Stimulated activated effector memory CD8-positive, alpha-beta T cell treated with anti-CD3 and anti-CD28 coated beads, Interleukin-12 subunit alpha, Interleukin-12 subunit beta, amount 100 ng/mL, for 72 hours (primary cell): Measurements from ENCODE around the gene DLG2.
A peak's percentile ranks its signal among the peaks of the same experiment; 100 is the strongest.
"Not testable (repeated sequence)": the region's sequence is repeated elsewhere in the genome, so short reads cannot be mapped to it uniquely, and the experiment has no call there.

Experiments used
- ATAC-seq: fragments of 150-1000 bp; cut with Tn5 transposase; 2 replicates; pipeline ENCODE4 v1.10.0; 2021
- DNase-seq, 2 donors: peaks; one replicate each; pipeline ENCODE4 v3.0.0; 2021 to 2022; ENCODE audit warnings: low spot score in 2 of 2
- H3K27ac Mint-ChIP-seq: one replicate; pipeline ENCODE4 v1.8.0; 2022; ENCODE audit warnings: mild to moderate bottlenecking, mixed read lengths
- H3K36me3 Mint-ChIP-seq: one replicate; pipeline ENCODE4 v1.8.0; 2022; ENCODE audit warnings: mild to moderate bottlenecking, mixed read lengths
- H3K4me1 Mint-ChIP-seq: one replicate; pipeline ENCODE4 v1.8.0; 2022; ENCODE audit warnings: mixed read lengths
- H3K4me3 Mint-ChIP-seq: one replicate; pipeline ENCODE4 v1.8.0; 2022; ENCODE audit warnings: mild to moderate bottlenecking, mixed read lengths
- H3K9me3 Mint-ChIP-seq: one replicate; pipeline ENCODE4 v1.8.0; 2022; ENCODE audit warnings: mixed read lengths

The DLG2 gene

DNA sequence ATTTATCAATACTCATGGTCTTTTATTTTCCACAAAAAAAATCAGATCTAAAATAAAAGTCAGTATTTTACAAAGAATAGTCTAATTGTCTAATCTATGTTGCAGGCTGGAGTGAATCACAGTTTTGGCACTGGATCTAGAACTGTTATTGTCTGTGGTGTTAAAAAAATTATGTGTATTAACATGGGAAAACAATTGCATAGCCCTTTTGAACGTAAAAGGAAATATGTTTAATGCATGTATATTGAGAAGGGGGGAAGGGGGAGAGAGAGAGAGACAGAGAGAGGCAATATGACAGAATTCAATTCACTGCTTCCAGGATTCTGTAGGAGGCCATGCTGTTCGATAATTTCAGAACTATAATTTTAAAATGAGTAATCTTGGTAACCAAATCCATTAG is 2016.1 kb downstream of the DLG2 start:
- no peak for DNase-seq
- no peak overlapping the region for H3K4me3 Mint-ChIP-seq
- no peak for ATAC-seq
- H3K4me1 Mint-ChIP-seq: no peaks in the 10 kb centered on the region
- no peak overlapping the region for H3K27ac Mint-ChIP-seq
- H3K36me3 Mint-ChIP-seq: no peaks in the 10 kb centered on the region
- H3K9me3 Mint-ChIP-seq: peaks cover 6% of the 10 kb centered on the region

DNA sequence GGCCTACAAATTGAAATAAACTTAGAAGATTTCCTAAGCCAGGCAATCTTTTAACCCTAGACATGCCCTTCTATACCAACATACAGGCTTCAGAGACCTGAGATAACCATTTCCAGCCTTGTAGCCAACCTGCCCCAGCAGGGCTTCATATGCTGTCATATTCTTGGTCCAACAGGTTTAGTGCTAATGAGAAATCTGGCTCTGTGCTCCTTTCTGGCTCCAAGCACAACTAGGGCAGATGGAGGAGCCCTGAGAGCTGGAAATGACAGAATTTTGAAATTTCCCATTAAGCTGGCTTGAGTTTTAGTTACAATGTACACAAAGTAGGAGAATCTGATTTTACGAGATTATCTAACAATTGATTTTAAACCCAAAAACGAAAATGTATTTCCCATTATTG is 2018.0 kb downstream of the DLG2 start:
- H3K36me3 Mint-ChIP-seq: no peaks in the 10 kb centered on the region
- H3K4me3 Mint-ChIP-seq: no peak overlapping the region
- H3K9me3 Mint-ChIP-seq: peaks cover 6% of the 10 kb centered on the region
- ATAC-seq (no peak), DNase-seq (no peak)
- H3K27ac Mint-ChIP-seq: no peak overlapping the region
- H3K4me1 Mint-ChIP-seq: no peaks in the 10 kb centered on the region

DNA sequence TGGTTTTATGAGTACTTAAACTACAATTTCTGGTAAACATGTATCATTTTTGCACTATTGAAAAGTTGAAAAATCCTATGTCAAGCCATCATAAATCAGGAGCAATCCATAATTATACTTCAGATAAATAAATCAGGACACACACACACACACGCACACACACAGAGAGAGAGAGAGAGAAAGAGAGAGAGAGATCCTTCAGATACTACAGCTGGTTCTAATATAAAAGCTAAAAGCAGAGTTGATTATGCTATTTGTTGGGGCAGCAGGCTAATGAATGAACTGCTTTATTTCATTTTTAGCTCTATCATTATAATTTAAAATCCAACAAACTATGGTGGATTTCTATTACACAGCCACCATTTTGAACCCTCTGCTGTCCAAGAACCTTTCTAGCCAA is 2018.6 kb downstream of the DLG2 start:
- no peak for ATAC-seq
- H3K9me3 Mint-ChIP-seq: peaks cover 6% of the 10 kb centered on the region
- H3K27ac Mint-ChIP-seq: no peak overlapping the region
- no peak for DNase-seq
- H3K36me3 Mint-ChIP-seq: no peaks in the 10 kb centered on the region
- no peaks in the 10 kb centered on the region for H3K4me1 Mint-ChIP-seq
- no peak overlapping the region for H3K4me3 Mint-ChIP-seq

DNA sequence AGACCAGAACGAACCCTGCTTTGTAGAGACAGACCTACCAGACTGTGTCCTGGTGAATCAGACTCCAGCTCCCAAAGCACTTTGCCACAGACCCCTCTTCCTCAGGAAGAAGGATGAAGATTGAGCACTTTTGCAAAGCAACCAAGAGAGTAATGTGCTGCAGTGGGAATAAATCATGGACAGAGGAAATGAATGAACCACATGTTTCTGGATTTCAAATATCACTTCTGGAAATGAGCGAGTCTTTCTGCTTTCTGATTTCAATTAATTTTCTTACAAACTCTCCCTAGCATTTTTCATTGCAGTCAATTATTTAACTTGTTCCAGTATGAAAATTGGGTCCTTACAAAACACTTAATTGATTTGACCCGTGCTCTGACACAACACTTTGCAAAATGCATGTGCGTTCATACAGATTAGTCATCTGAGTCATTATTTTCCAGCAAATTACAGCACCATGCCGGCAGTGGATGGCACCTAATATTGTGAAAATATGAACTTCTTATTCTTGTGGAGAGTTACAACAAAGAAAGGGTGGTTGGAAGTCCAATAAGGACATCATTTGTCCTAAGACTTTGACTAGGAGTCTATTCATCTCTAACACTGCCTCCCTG is 2025.1 kb downstream of the DLG2 start:
- Mint-ChIP-seq H3K36me3 (no peaks in the 10 kb centered on the region), H3K9me3 (peaks cover 3% of the 10 kb centered on the region), H3K4me1 (no peaks in the 10 kb centered on the region), H3K27ac (no peak overlapping the region), H3K4me3 (no peak overlapping the region)
- DNase-seq: no peak
- ATAC-seq: no peak

DNA sequence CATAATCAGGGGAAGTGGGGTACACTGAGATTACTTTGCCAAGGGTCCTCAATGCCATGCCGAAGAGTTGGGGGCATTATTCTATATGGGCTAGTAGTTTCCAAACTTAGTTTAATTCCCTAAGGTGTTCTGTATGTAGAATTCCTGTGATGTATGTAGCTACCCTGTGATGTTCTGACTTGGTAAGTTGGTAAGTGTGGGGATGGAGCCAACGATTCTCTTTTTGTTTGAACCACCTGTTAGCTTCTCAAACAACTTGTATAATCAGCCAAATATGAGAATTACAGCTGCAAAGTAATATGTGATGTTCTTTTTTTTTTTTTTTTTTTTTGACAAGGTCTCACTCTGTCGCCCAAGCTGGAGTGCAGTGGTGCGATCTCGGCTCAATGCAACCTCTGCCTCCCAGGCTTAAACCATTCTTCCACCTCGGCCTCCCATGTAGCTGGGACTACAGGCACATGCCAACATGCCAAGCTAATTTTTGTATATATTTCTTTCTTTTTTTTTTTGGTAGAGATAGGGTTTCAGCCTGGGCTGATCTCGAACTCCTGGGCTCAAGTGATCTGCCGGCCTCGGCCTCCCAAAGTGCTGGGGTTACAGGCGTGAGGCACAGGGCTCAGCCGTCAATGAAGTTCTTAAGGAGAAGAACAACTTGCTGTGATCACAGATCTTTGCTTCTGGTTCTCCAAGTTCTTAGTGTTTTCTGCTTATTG is 2025.8 kb downstream of the DLG2 start:
- Mint-ChIP-seq H3K9me3 (peaks cover 7% of the 10 kb centered on the region), H3K27ac (no peak overlapping the region), H3K4me1 (no peaks in the 10 kb centered on the region), H3K36me3 (no peaks in the 10 kb centered on the region), H3K4me3 (no peak overlapping the region)
- DNase-seq (no peak), ATAC-seq (no peak)

DNA sequence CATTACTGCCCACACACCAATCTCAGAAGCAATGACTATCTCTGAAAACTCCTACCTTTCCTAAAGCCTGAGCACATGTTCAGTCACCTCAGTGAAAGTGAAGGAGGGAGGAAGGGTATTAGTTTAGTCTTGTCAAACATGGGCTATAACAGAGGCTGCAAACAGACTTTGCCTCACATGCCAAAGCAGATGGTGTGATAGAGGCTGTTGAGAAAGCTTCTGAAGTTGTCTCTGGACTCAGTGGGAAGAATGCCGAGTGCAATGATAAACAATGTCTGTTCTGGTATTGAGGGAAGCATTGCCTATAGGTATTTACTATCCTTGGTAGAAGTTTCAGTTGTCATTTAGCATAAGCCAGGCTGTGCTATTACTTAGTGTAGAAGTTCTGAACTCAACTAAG is 2026.5 kb downstream of the DLG2 start:
- H3K27ac Mint-ChIP-seq: no peak overlapping the region
- H3K4me3 Mint-ChIP-seq: no peak overlapping the region
- H3K9me3 Mint-ChIP-seq: peaks cover 9% of the 10 kb centered on the region
- DNase-seq (no peak), ATAC-seq (peak; percentile 19)
- no peaks in the 10 kb centered on the region for H3K4me1 Mint-ChIP-seq
- H3K36me3 Mint-ChIP-seq: no peaks in the 10 kb centered on the region

DNA sequence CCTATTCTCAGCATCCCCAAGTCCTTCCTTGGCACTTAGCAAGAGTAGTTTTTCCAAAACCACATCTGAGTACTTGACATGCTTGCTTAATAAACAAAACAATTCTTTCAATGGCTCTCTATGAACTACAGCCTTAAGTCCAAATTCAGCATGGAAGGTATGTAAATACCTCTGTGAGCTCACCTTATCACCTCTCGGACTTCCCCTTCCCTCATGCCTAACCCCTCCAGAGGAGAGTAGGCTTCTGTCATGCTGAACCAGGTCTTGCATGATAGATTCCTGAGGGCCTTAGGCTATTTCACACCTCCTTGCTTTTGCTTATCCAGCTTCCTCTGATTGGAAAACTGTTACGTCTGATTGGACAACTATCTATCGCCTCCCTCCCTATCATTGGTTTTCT is 2028.1 kb downstream of the DLG2 start:
- DNase-seq: no peak
- no peak overlapping the region for H3K4me3 Mint-ChIP-seq
- H3K4me1 Mint-ChIP-seq: no peaks in the 10 kb centered on the region
- ATAC-seq: no peak
- no peaks in the 10 kb centered on the region for H3K36me3 Mint-ChIP-seq
- no peak overlapping the region for H3K27ac Mint-ChIP-seq
- H3K9me3 Mint-ChIP-seq: peaks cover 9% of the 10 kb centered on the region

DNA sequence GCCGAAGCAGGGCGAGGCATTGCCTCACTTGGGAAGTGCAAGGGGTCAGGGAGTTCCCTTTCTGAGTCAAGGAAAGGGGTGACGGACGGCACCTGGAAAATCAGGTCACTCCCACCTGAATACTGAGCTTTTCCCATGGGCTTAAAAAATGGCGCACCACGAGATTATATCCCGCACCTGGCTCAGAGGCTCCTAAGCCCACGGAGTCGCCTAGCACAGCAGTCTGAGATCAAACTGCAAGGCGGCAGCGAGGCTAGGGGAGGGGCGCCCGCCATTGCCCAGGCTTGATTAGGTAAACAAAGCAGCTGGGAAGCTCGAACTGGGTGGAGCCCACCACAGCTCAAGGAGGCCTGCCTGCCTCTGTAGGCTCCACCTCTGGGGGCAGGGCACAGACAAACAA is 2039.3 kb downstream of the DLG2 start:
- not testable (repeated sequence) for H3K27ac Mint-ChIP-seq, DNase-seq, H3K4me1 Mint-ChIP-seq, H3K4me3 Mint-ChIP-seq, H3K9me3 Mint-ChIP-seq, H3K36me3 Mint-ChIP-seq, ATAC-seq

DNA sequence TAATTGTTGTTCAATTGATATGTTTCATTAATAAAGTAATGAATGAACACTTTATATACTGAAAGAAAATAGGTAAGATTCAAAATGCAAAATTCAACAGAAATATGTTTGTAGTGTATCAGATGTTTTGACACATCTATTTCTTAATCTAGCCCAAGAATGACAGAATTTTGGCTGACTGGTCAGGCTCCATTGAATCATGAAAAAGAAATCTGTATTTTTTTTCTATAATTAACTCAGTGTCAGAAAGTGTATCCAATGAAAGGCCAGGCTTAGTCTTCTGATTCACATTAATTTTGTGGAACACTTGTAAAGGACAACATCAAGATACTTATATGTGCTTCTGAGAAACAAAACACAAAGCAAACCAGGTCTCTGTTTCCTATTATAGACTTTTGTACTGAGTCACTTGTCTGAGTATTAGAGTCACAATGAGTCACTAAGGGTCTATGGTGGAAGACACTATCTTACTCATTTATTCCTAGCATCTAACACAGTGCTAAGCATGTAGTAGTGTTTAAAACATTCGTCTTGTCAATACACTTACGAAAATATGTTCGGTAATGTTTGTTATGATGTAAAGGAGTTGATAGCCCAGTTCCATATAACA is 2043.3 kb downstream of the DLG2 start:
- Mint-ChIP-seq H3K4me3 (no peak overlapping the region), H3K27ac (no peak overlapping the region), H3K9me3 (peaks cover 3% of the 10 kb centered on the region), H3K36me3 (no peaks in the 10 kb centered on the region), H3K4me1 (no peaks in the 10 kb centered on the region)
- DNase-seq: no peak
- peak; percentile 91 for ATAC-seq

DNA sequence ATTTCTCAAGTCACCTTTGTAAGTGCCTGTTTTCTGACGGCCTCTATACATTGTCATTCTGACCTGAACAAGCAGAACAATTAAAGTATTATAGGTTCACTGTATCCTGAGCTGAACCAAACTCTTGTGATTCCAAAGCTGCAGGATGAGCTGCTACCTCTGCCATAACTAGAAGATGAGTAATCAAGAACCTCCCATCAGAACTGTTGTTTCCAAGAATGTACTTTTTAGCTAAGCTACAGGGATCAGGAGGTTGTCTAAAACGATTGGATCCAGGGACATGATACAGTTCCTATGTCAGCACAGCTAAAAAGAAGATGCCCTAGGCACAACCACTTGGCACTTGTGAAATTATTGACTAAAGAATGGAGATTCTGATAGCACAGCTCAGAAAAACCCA is 2052.6 kb downstream of the DLG2 start:
- ATAC-seq (no peak), DNase-seq (no peak)
- Mint-ChIP-seq H3K4me3 (no peak overlapping the region), H3K4me1 (no peaks in the 10 kb centered on the region), H3K27ac (no peak overlapping the region), H3K9me3 (no peaks in the 10 kb centered on the region), H3K36me3 (no peaks in the 10 kb centered on the region)

DNA sequence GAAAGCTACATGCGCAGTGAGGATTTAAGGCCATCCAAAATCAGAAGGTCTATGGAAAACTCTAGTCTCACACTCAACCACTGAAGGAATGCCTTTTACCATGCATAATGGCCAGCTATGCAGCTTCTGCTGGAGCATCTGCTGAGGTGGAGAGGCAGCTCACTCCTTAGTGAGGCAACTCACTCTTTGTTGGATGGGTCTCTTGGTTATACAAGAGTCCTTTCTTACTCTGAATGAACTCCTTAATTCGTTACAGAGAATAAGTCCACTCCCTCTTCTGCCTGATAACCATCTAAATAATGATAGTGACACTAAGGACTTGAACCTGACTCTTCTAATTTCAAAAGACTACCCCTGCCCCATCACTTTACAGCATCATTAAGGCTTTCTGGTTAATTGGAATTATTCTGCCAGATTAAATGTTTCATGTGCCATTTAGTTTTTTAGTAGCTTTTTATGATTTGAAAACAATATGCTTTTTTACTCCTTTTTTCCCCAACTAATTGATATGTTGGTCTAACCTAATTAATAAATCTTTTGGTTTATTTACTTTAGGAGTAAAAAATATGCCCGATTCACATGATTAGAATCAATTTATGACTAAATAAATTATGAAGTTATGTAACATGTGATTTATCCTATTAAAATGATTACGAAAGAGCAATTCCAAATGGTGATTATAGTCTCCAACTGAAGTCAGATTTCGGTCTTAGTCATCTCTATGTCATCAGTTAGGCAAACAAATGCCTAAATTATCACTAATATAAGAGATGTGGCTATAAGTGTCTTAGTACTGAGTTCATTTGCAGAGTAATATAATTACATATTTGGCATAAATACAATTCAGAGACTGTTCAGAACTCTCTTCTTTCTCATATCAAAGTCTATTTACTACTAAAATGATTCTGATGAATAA is 2054.3 kb downstream of the DLG2 start:
- H3K4me3 Mint-ChIP-seq: no peak overlapping the region
- DNase-seq: no peak
- no peaks in the 10 kb centered on the region for H3K36me3 Mint-ChIP-seq
- no peaks in the 10 kb centered on the region for H3K4me1 Mint-ChIP-seq
- no peak overlapping the region for H3K27ac Mint-ChIP-seq
- H3K9me3 Mint-ChIP-seq: peaks cover 5% of the 10 kb centered on the region
- no peak for ATAC-seq

DNA sequence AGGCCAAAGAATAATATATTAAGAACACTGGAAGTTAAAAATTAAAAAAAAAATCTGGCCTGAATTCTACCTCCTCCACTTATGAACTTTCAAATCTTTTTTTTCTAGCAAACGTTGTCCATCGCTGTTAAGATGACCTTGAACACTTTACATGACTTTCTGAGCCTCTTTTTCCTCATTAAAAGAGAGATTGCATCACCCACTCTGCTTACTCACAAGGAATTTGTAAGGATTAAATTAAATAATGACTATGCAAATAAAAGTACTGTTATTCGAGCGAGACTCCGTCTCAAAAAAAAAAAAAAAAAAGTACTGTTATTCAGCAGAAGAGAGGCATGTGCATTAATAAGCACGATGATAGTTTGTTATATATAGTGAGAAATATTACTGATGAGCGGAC is 2055.8 kb downstream of the DLG2 start:
- Mint-ChIP-seq H3K27ac (no peak overlapping the region), H3K9me3 (peaks cover 5% of the 10 kb centered on the region), H3K36me3 (no peaks in the 10 kb centered on the region), H3K4me3 (no peak overlapping the region), H3K4me1 (no peaks in the 10 kb centered on the region)
- DNase-seq (no peak), ATAC-seq (no peak)

DNA sequence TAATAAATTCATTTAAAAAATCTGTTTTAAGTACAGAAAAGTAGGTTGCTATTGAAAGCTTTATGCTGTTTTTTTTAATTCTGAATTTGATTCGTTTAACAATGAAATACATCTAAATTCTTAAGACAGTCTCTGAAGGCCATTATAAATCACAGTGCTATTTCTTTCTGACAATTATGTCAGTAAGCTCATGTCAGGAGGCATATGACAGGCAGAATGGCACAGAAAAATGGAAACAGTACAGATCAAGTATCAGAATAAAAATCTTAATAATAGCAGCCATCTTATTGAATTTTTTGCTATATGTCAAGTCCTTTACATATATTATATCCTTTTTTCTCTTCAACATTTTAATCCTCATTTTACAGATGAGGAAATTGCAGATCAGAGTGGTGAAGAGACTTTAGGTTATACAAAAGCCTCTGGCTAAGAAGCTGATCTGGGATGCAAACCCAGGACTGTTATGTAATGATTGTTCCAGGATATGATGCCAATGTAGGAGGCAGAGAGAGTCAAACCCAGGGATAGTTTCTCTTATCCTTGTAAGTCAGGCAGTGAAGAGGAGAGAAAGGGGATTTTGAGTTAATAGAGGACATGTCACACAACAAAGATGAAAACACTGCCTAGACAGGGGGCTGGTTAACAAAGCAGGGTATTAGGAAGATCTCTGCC is 2057.9 kb downstream of the DLG2 start:
- DNase-seq (no peak), ATAC-seq (no peak)
- Mint-ChIP-seq H3K27ac (no peak overlapping the region), H3K4me1 (no peaks in the 10 kb centered on the region), H3K36me3 (no peaks in the 10 kb centered on the region), H3K9me3 (peaks cover 5% of the 10 kb centered on the region), H3K4me3 (no peak overlapping the region)

DNA sequence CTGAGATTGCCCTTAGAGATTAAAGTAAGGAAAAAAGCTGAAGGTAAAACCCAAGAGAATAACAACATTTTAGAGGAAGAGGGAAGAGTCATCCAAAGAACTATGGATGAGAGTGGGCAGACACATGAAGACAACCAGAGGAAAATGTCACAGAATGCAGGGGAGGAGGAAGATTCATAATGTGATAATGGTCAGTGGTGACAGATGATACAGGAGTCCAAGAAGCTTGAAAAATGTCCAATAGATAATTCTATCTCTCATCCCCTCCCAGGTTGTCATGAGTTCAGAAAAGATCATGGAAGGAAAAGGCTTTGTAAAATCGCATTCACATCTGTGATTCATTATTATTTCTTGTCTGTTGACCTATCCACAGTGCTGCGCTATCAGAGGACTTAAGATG is 2058.6 kb downstream of the DLG2 start:
- no peaks in the 10 kb centered on the region for H3K36me3 Mint-ChIP-seq

DNA sequence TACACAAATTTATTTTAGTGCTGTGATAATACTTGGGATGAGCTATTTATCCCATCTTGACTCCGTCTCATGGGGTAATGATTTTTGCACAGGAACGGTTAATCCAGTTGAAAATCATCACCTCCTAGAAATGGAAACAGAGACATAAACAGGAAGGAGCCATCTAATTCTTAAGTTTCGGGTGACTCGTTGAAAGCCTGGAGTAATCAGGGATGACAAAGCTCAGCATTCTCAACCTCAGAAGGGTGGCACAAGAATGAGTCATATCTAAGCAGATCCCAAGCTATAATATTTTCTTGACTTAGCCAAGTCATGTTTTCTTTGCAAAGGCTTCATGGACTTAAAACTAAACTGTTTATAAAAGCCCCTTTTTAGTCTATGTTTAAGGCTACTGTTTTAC is 2060.2 kb downstream of the DLG2 start:
- Mint-ChIP-seq H3K9me3 (peaks cover 5% of the 10 kb centered on the region), H3K27ac (no peak overlapping the region), H3K4me1 (no peaks in the 10 kb centered on the region), H3K4me3 (no peak overlapping the region), H3K36me3 (no peaks in the 10 kb centered on the region)
- ATAC-seq (no peak), DNase-seq (no peak)

More for the DNA sequence above, 2058.6 kb downstream of the DLG2 start:
- Mint-ChIP-seq H3K4me1 (no peaks in the 10 kb centered on the region), H3K9me3 (peaks cover 5% of the 10 kb centered on the region), H3K4me3 (no peak overlapping the region), H3K27ac (no peak overlapping the region)
- ATAC-seq: no peak
- DNase-seq: no peak
